Thyroid gland (tissue), 4 donors: ENCODE measurements around the gene CBX7. TPM values are rescaled to one million over a fixed set of nuclear protein-coding genes. Genes with fewer than 3 reads are reported as not detected.

Experiments
- DNase-seq, 2 donors: peaks; one replicate each; pipeline ENCODE4 v3.0.0-alpha.2; 2019
- H3K27ac ChIP-seq, 3 donors: fragments of 200-600 bp; sonication (generic); 1 replicate in 2 of 3; 2 replicates in 1 of 3; pipeline ENCODE4 v1.5.1; 2016 to 2019; ENCODE audit warnings: mild to moderate bottlenecking in 1 of 3, moderate library complexity in 1 of 3
- H3K27me3 ChIP-seq: fragments of 200-600 bp; sonication (generic); one replicate; pipeline ENCODE4 v1.5.1; 2019
- H3K36me3 ChIP-seq, 2 donors: fragments of 200-600 bp; sonication (generic); one replicate each; pipeline ENCODE4 v1.5.1; 2016 to 2019
- H3K4me1 ChIP-seq, 2 donors: fragments of 200-600 bp; sonication (generic); one replicate each; pipeline ENCODE4 v1.5.1; 2017 to 2019
- H3K4me3 ChIP-seq, 3 donors: fragments of 200-600 bp; sonication (generic); replicated peaks in 1 of 3; 1 replicate in 2 of 3; 2 replicates in 1 of 3; pipeline ENCODE4 v1.5.1; 2016; ENCODE audit warnings: mild to moderate bottlenecking in 1 of 3
- H3K9me3 ChIP-seq: fragments of 200-600 bp; sonication (generic); one replicate; pipeline ENCODE4 v1.5.1; 2017
- CTCF ChIP-seq, 6 experiments: fragments of 200-600 bp in 3 of 6; fragments of 450-650 bp in 3 of 6; sonication (generic) in 3 of 6; IDR thresholded peaks; one replicate each; pipeline ENCODE4 v1.5.1; 2016 to 2019; ENCODE audit warnings: antibody characterized with exemption in 6 of 6, mild to moderate bottlenecking in 2 of 6, inconsistent platforms in 1 of 6, moderate library complexity in 1 of 6
- POLR2A ChIP-seq, 2 donors: fragments of 450-650 bp; IDR thresholded peaks; one replicate each; pipeline ENCODE4 v1.6.1; 2017; ENCODE audit warnings: antibody characterized with exemption in 2 of 2, mild to moderate bottlenecking in 2 of 2, moderate library complexity in 1 of 2
- WGBS, 2 donors: methylation state at CpG; one replicate each; pipeline ENCODE4 v1.1.5; 2017; 5-methylcytosine and 5-hydroxymethylcytosine counted together
- intact Hi-C: fragments of 100-400 bp; cut with DNase I; formaldehyde crosslinking; loops from one replicate; pipeline ENCODE4 v1.15.1; 2023
- total RNA-seq, 4 donors: library from RNA; depleted of rRNA; stranded (reverse); fragments of >200 nt; gene quantifications; one replicate each; pipeline ENCODE4 v1.2.3, GENCODE V29; 2016

Gene CBX7
- total RNA-seq, 4 donors from 2014 or later: 49.2 to 88.0 (median 61.9) TPM

- intact Hi-C loops: loop anchor here (10.0 kb wide), 2 partner anchors 57 to 327 kb away; partner anchors contain the start of gene MIEF1
- no peak for TF ChIP-seq CTCF (IDR thresholded peaks at IDR 0.05)
- no peak for TF ChIP-seq POLR2A (IDR thresholded peaks at IDR 0.05)
- DNase-seq: no peak
- H3K4me3 ChIP-seq: no peak overlapping the region
- WGBS, 2 donors: 90% methylated on average over 2 of the region's 2 CpGs; no CpG with 5 or more reads in 1 of the 2 donors
- H3K9me3 ChIP-seq: no peaks in the 10 kb centered on the region
- H3K27me3 ChIP-seq: no peaks in the 10 kb centered on the region
- no peaks in the 10 kb centered on the region for H3K36me3 ChIP-seq
- peaks cover 35 to 54% of the 10 kb centered on the region in 2 donors for H3K4me1 ChIP-seq
- peak overlapping the region; percentile 11 to 87 (median 76) for H3K27ac ChIP-seq
Observed at GRCh38 chr22:39177456-39177775, 24.9 kb upstream of the CBX7 start.

GRCh38 chr22:39176714-39177455, 24.4 kb upstream of the CBX7 start:
- Histone ChIP-seq H3K27ac (peak overlapping the region in 2 of 3 donors; percentile 76 to 87), H3K36me3 (no peaks in the 10 kb centered on the region), H3K9me3 (no peaks in the 10 kb centered on the region), H3K4me3 (no peak overlapping the region), H3K27me3 (no peaks in the 10 kb centered on the region), H3K4me1 (peaks cover 35 to 54% of the 10 kb centered on the region in 2 donors)
- 82 to 98% methylated on average over 6 to 7 of the region's 14 CpGs for WGBS, 2 donors
- intact Hi-C loops: loop anchor here (10.0 kb wide), 2 partner anchors 58 to 328 kb away; partner anchors contain the start of gene MIEF1
- TF ChIP-seq POLR2A (IDR thresholded peaks at IDR 0.05): no peak
- TF ChIP-seq CTCF (IDR thresholded peaks at IDR 0.05): no peak
- no peak for DNase-seq

- intact Hi-C loops: loop anchor here (10.0 kb wide), 2 partner anchors 59 to 329 kb away; partner anchors contain the start of gene MIEF1
Observed at GRCh38 chr22:39176143-39176713, 23.7 kb upstream of the CBX7 start.

GRCh38 chr22:39175353-39176142, 23.1 kb upstream of the CBX7 start:
- Histone ChIP-seq H3K4me3 (no peak overlapping the region), H3K27ac (peak overlapping the region; percentile 36 to 87 (median 76)), H3K4me1 (peaks cover 39 to 63% of the 10 kb centered on the region in 2 donors), H3K9me3 (no peaks in the 10 kb centered on the region), H3K27me3 (no peaks in the 10 kb centered on the region), H3K36me3 (no peaks in the 10 kb centered on the region)
- WGBS, 2 donors: 85 to 88% methylated on average over 11 to 12 of the region's 18 CpGs
- TF ChIP-seq POLR2A (IDR thresholded peaks at IDR 0.05) (no peak), CTCF (IDR thresholded peaks at IDR 0.05) (no peak)
- no peak for DNase-seq
- intact Hi-C loops: loop anchor here (10.0 kb wide), 2 partner anchors 59 to 329 kb away; partner anchors contain the start of gene MIEF1

More at GRCh38 chr22:39176143-39176713, 23.7 kb upstream of the CBX7 start:
- DNase-seq: peak; percentile 78 to 82
- Histone ChIP-seq H3K27ac (peak overlapping the region in 2 of 3 donors; percentile 76 to 87), H3K4me1 (peaks cover 35 to 59% of the 10 kb centered on the region in 2 donors), H3K4me3 (no peak overlapping the region), H3K27me3 (no peaks in the 10 kb centered on the region), H3K36me3 (no peaks in the 10 kb centered on the region), H3K9me3 (no peaks in the 10 kb centered on the region)
- no peak for TF ChIP-seq POLR2A (IDR thresholded peaks at IDR 0.05)
- no peak for TF ChIP-seq CTCF (IDR thresholded peaks at IDR 0.05)
- WGBS, 2 donors: 21 to 41% methylated on average over 8 to 21 of the region's 23 CpGs
